OCI-LY3 (cell line): ENCODE data around the gene BTF3.

Experiments
- CTCF ChIP-seq: fragments of 200-600, 300-600 bp; sonication (generic); IDR thresholded peaks from 2 replicates; pipeline ENCODE4 v1.5.1; 2014; ENCODE audit warnings: antibody characterized with exemption, low read length, low read depth
- EZH2phosphoT487 ChIP-seq: fragments of 200-600 bp; shearing (Covaris generic); IDR thresholded peaks from 2 replicates; pipeline ENCODE4 v1.6.1; 2018; ENCODE audit warnings: antibody characterized with exemption, mixed run types, low read depth

GRCh38 chr5:73515232-73515631 lies 17.0 kb downstream of the BTF3 start:
- no peak for TF ChIP-seq CTCF
- TF ChIP-seq EZH2phosphoT487, result no peak
